Measurements from ENCODE around the gene ATXN7.

The ATXN7 gene

GRCh38 chr3:63863150-63864007 is at the start of gene ATXN7, which contains the start of gene THOC7:
TSS of gene ATXN7 (plus strand) at chr3:63863867. CDS start at chr3:63912599, 48,732 bp downstream.
TSS of gene THOC7 (minus strand) at chr3:63863805. CDS start at chr3:63863790, 15 bp downstream.
- peak; percentile 69 for DNase-seq

GRCh38 chr3:63814237-63814636 is 49.4 kb upstream of the ATXN7 start:
- no peak for DNase-seq

GRCh38 chr3:63817225-63817624 is 46.4 kb upstream of the ATXN7 start:
- DNase-seq, result no peak

GRCh38 chr3:63818282-63819150 is 45.2 kb upstream of the ATXN7 start:
- DNase-seq, result peak; percentile 59

GRCh38 chr3:63819151-63819398 is 44.6 kb upstream of the ATXN7 start, which contains the start of gene C3orf49:
TSS of gene C3orf49 (plus strand) at chr3:63819299. CDS start at chr3:63819472, 173 bp downstream.
- no peak for DNase-seq

- DNase-seq, result no peak
These were observed 39.4 kb upstream of the ATXN7 start for GRCh38 chr3:63824309-63824708.

- no peak for DNase-seq
These were observed 33.1 kb upstream of the ATXN7 start for GRCh38 chr3:63830526-63830925.

- no peak for DNase-seq
These were observed 31.3 kb upstream of the ATXN7 start for GRCh38 chr3:63832395-63832794.

- DNase-seq, result no peak
These were observed 22.0 kb upstream of the ATXN7 start for GRCh38 chr3:63841704-63842103.

- no peak for DNase-seq
These were observed 21.5 kb upstream of the ATXN7 start for GRCh38 chr3:63842127-63842526.

GRCh38 chr3:63845215-63845614 is 18.5 kb upstream of the ATXN7 start:
- no peak for DNase-seq

- DNase-seq, result no peak
These were observed 15.8 kb upstream of the ATXN7 start for GRCh38 chr3:63847718-63848450.

GRCh38 chr3:63849175-63849574 is 14.5 kb upstream of the ATXN7 start:
- DNase-seq, result no peak

GRCh38 chr3:63851287-63851686 is 12.4 kb upstream of the ATXN7 start:
- DNase-seq, result no peak

- no peak for DNase-seq
These were observed 10.6 kb upstream of the ATXN7 start for GRCh38 chr3:63853106-63853505.

GRCh38 chr3:63855333-63855940 is 8.2 kb upstream of the ATXN7 start:
- no peak for DNase-seq

GRCh38 chr3:63857311-63857710 is 6.4 kb upstream of the ATXN7 start:
- no peak for DNase-seq

- no peak for DNase-seq
These were observed 2.9 kb upstream of the ATXN7 start for GRCh38 chr3:63860776-63861175.

GRCh38 chr3:63861306-63861705 is 2.4 kb upstream of the ATXN7 start:
- DNase-seq, result no peak

GRCh38 chr3:63862804-63863149 is 890 bp upstream of the ATXN7 start:
- DNase-seq, result no peak

- peak; percentile 20 for DNase-seq
These were observed 619 bp downstream of the ATXN7 start for GRCh38 chr3:63864008-63864964.

GRCh38 chr3:63864965-63865327 is 1.3 kb downstream of the ATXN7 start:
- DNase-seq, result no peak
